ENCODE measurements around the gene ZNF385B. TPM values are rescaled to one million over a fixed set of nuclear protein-coding genes. Genes with fewer than 3 reads are reported as not detected.
A peak's percentile ranks its signal among the peaks of the same experiment; 100 is the strongest.

Gene ZNF385B
- total RNA-seq, 1 experiment from 2014 or later, result not detected

- no peak for DNase-seq (ENCODE audit: low spot score)
Observed at GRCh38 chr2:179746981-179747380, 114.4 kb downstream of the ZNF385B start.

- no peak for DNase-seq (ENCODE audit: low spot score)
Observed at GRCh38 chr2:179745635-179746256, 115.7 kb downstream of the ZNF385B start.

GRCh38 chr2:179744401-179744800 lies 117.0 kb downstream of the ZNF385B start:
- no peak for DNase-seq (ENCODE audit: low spot score)

GRCh38 chr2:179741317-179741716 lies 120.1 kb downstream of the ZNF385B start:
- DNase-seq (ENCODE audit: low spot score), result no peak

GRCh38 chr2:179729966-179730365 lies 131.4 kb downstream of the ZNF385B start:
- no peak for DNase-seq (ENCODE audit: low spot score)

- no peak for DNase-seq (ENCODE audit: low spot score)
Observed at GRCh38 chr2:179726461-179727180, 134.8 kb downstream of the ZNF385B start.

GRCh38 chr2:179724403-179724802 lies 137.0 kb downstream of the ZNF385B start:
- DNase-seq (ENCODE audit: low spot score), result no peak

- DNase-seq (ENCODE audit: low spot score), result no peak
Observed at GRCh38 chr2:179720173-179720772, 141.1 kb downstream of the ZNF385B start.

- no peak for DNase-seq (ENCODE audit: low spot score)
Observed at GRCh38 chr2:179715871-179716270, 145.5 kb downstream of the ZNF385B start.

GRCh38 chr2:179715196-179715595 lies 146.2 kb downstream of the ZNF385B start:
- DNase-seq (ENCODE audit: low spot score), result no peak

GRCh38 chr2:179712825-179713224 lies 148.6 kb downstream of the ZNF385B start:
- no peak for DNase-seq (ENCODE audit: low spot score)

GRCh38 chr2:179711375-179711774 lies 150.0 kb downstream of the ZNF385B start:
- DNase-seq (ENCODE audit: low spot score), result peak; percentile 2

- DNase-seq (ENCODE audit: low spot score), result no peak
Observed at GRCh38 chr2:179703702-179704101, 157.7 kb downstream of the ZNF385B start.

- no peak for DNase-seq (ENCODE audit: low spot score)
Observed at GRCh38 chr2:179702912-179703311, 158.5 kb downstream of the ZNF385B start.

- no peak for DNase-seq (ENCODE audit: low spot score)
Observed at GRCh38 chr2:179701524-179702110, 159.8 kb downstream of the ZNF385B start.

- no peak for DNase-seq (ENCODE audit: low spot score)
Observed at GRCh38 chr2:179695486-179695885, 165.9 kb downstream of the ZNF385B start.

GRCh38 chr2:179694963-179695362 lies 166.4 kb downstream of the ZNF385B start:
- no peak for DNase-seq (ENCODE audit: low spot score)

- DNase-seq (ENCODE audit: low spot score), result no peak
Observed at GRCh38 chr2:179692610-179693009, 168.8 kb downstream of the ZNF385B start.

- no peak for DNase-seq (ENCODE audit: low spot score)
Observed at GRCh38 chr2:179692043-179692442, 169.4 kb downstream of the ZNF385B start.

- no peak for DNase-seq (ENCODE audit: low spot score)
Observed at GRCh38 chr2:179691235-179691634, 170.2 kb downstream of the ZNF385B start.

- DNase-seq (ENCODE audit: low spot score), result no peak
Observed at GRCh38 chr2:179686718-179687342, 174.6 kb downstream of the ZNF385B start.

- no peak for DNase-seq (ENCODE audit: low spot score)
Observed at GRCh38 chr2:179686069-179686468, 175.3 kb downstream of the ZNF385B start.
